Stimulated activated CD4-positive, alpha-beta T cell treated with anti-CD3 and anti-CD28 coated beads, Interleukin-4, amount 100 ng/mL, for 24 hours (primary cell): Measurements from ENCODE around the gene RERG.

Experiments used
- DNase-seq: peaks from one replicate; pipeline ENCODE4 v3.0.0-alpha.2; 2020

RERG gene

GRCh38 chr12:15216036-15216889, 5.0 kb downstream of the RERG start:
- no peak for DNase-seq

- DNase-seq: no peak
These were observed 6.2 kb downstream of the RERG start for GRCh38 chr12:15214851-15215601.

- DNase-seq: no peak
These were observed 8.3 kb downstream of the RERG start for GRCh38 chr12:15212930-15213329.

GRCh38 chr12:15209782-15210181, 11.4 kb downstream of the RERG start:
- DNase-seq: no peak

GRCh38 chr12:15208871-15209656, 12.2 kb downstream of the RERG start:
- DNase-seq: no peak

GRCh38 chr12:15208140-15208539, 13.1 kb downstream of the RERG start:
- DNase-seq: no peak

GRCh38 chr12:15206831-15207389, 14.3 kb downstream of the RERG start:
- DNase-seq: no peak

GRCh38 chr12:15206338-15206737, 14.9 kb downstream of the RERG start:
- no peak for DNase-seq

GRCh38 chr12:15205341-15206010, 15.7 kb downstream of the RERG start:
- no peak for DNase-seq

- no peak for DNase-seq
These were observed 19.8 kb downstream of the RERG start for GRCh38 chr12:15201456-15201855.

- DNase-seq: no peak
These were observed 20.2 kb downstream of the RERG start for GRCh38 chr12:15201056-15201455.

- DNase-seq: no peak
These were observed 20.6 kb downstream of the RERG start for GRCh38 chr12:15200641-15201040.

- no peak for DNase-seq
These were observed 21.3 kb downstream of the RERG start for GRCh38 chr12:15199930-15200329.

GRCh38 chr12:15196678-15197505, 24.3 kb downstream of the RERG start:
- no peak for DNase-seq

GRCh38 chr12:15196221-15196620, 25.0 kb downstream of the RERG start:
- DNase-seq: no peak

- DNase-seq: no peak
These were observed 26.5 kb downstream of the RERG start for GRCh38 chr12:15194456-15195368.

GRCh38 chr12:15193946-15194345, 27.3 kb downstream of the RERG start:
- DNase-seq: no peak

- DNase-seq: no peak
These were observed 28.5 kb downstream of the RERG start for GRCh38 chr12:15192720-15193119.

GRCh38 chr12:15188127-15188526, 33.1 kb downstream of the RERG start:
- no peak for DNase-seq

GRCh38 chr12:15186597-15186996, 34.6 kb downstream of the RERG start:
- DNase-seq: no peak
